OCI-M1 (cell line): ENCODE measurements around the gene CLASP2.
A peak's percentile ranks its signal among the peaks of the same experiment; 100 is the strongest.

Experiments used
- DNase-seq: peaks from one replicate; lab custom pipeline; 2025; lab: John Stamatoyannopoulos, UW

CLASP2 gene

DNA sequence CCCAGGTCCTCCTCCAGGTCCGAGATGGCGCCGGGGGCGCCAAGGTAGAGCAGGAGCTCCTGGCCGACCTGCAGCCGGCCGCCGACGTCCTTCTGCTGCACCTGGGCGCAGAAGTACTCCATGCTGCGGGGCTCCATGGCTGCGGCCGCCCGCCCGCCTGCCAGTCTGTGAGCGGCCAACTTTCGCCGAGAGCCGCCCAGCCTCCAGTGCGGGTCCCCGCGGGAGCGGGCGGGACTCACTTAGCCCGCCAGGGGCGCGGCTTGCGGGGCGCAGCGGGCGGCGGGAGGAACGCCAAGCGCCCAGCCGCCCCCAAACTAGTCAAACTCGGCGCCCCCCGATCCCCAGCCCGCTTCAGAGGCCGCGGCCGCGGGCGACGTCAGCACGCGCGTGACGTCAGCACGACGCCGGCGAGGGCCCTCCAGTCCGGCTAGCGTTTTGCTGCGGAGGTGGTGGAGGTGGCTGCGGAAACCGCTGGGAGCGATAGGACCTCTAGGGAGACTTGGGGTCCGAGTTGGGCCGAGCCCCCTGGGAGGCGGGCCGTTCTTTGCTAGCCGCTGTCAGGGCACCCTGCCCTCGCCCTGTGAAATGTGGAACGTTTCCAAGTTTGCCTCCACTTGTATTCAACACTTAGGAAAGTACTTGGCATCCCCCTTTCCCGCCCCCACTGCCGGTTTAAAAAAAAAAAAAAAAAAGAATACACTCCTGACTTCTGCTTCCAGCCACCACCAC, at the start of gene CLASP2:
Gene CLASP2 (minus strand): TSS at position 389 of the 729 bp plus-strand sequence. CDS start 252 bp downstream, at position 137.
- DNase-seq = peak; percentile 92

GRCh38 chr3:33758864-33759263, 40.8 kb upstream of the CLASP2 start:
- no peak for DNase-seq

- DNase-seq = no peak
Observed at GRCh38 chr3:33758281-33758680, 40.2 kb upstream of the CLASP2 start.

- peak; percentile 8 for DNase-seq
Observed at GRCh38 chr3:33754391-33754790, 36.3 kb upstream of the CLASP2 start.

- DNase-seq = no peak
Observed at GRCh38 chr3:33751336-33751735, 33.3 kb upstream of the CLASP2 start.

DNA sequence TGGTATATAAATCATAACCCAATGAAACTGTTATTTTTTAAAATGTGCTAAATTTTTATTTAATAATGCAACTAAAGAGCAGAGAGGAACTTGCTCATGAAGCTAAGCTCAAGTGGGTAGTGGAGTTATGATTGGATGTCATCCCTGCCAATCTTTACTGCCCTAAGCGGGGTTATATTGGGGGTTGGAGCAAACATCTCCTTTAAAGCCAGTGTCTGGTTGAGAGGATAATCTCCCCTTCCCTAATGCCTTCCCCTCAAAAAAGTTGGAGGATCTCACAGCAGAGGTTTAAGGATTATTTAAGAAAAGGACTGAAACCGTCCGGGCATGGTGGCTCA, 32.1 kb upstream of the CLASP2 start:
- DNase-seq = no peak

- peak; percentile 68 for DNase-seq
Observed at GRCh38 chr3:33749546-33750210, 31.6 kb upstream of the CLASP2 start.

DNA sequence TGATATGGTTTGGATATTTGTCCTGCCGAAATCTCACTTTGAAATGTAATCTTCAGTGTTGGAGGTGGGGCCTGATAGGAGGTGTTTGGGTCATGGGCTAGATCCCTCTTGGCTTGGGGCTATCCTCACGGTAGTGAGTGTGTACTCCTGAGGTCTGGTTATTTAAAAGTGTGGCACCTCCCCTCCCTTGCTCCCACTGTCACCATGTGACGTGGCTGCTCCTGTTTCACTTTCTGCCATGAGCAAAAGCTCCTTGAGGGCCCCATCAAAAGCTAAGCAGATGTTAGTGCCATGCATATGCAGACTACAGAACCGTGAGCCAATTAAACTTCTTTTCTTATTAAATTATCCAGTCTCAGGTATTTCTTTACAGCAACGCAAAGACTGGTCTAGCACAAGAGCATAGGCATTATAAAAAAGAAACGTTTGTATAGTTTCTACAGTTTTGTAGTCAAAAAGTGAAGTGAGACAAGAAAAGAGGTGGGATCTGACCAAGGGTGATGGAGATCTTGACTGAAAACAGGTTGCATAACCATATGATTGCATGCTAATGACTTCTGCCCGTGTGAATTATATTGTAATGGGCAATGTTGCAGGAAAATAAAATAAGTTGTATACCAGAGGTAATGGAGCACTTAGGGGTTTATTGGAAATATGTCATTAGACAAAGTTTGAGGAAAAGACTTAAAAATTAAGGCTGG, 28.5 kb upstream of the CLASP2 start:
- peak; percentile 11 for DNase-seq

DNA sequence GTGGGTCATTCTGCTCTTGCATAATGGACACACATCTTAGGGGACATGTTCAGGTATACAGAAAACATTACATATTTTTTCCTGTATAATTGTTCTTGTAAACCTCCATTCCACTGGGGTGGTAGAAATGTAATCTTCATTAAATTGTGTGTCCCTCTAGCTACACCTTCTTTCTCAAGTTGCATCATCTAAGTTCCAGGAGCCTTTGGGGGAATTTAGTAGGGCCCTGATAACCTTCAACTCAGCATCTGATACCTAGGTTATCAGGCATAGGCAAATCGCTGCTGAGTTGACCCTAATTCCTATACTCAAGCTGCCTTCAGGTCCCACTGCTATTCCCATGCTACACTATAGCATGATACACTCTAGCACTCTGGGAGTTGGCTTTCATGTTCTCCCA, 19.1 kb upstream of the CLASP2 start:
- no peak for DNase-seq

- peak; percentile 42 for DNase-seq
Observed at GRCh38 chr3:33732394-33732793, 14.3 kb upstream of the CLASP2 start.

DNA sequence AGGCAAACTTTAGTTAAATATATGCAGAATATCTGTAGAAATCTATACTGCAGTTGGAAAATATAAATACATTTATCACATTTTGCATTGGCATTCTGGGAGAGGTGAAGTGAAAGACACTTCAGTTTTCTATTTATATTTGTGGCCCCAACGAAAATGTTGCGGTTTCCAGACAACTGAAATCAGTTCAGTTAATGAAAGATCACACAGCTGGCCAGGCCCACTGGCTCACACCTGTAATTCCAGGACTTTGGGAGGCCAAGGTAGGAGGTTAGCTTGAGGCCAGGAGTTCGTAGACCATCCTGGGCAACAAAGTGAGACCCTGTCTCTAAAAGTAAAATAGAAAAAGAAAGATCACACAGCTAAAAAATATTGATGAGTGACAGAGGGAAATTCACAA, 11.9 kb upstream of the CLASP2 start:
- DNase-seq = no peak

DNA sequence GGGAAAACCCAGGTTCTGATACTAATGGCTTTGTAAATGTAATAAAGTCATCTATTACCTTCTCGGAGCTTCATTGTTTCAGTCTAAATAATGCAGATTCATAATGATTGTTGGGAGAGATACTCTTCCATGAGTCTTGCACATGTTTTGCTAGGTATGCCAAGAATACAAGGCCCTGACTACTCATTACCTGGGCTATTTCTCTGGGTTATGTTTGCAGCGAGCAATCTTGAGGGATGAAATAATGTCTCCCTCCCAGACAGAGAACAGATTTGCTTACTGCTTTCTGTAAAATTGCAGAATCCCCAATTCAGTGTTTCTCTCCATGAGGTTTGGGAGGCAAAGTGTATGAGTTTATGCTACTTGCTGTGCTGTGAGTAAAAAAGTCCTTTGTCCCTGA, 6.2 kb upstream of the CLASP2 start:
- DNase-seq = no peak

- no peak for DNase-seq
Observed at GRCh38 chr3:33722626-33723370, 4.7 kb upstream of the CLASP2 start.

DNA sequence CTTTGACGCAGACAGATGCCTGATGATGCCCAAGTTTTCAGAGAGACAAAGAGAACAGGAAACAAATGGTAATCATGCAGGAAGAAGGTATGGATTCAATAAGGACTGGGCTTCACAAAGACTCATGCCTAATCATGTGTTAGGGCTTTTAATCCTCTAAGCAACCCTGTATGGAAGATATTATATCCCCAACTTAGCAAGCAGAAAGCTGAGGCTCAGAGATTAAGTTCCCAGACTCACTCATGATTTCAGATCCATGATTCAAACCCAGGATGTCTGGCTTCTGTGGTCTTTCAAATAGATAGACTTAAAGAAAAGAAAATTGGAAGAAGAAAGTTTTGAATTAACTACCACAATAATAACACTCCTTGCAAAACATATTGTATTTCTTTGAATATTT, 4.1 kb upstream of the CLASP2 start:
- no peak for DNase-seq

DNA sequence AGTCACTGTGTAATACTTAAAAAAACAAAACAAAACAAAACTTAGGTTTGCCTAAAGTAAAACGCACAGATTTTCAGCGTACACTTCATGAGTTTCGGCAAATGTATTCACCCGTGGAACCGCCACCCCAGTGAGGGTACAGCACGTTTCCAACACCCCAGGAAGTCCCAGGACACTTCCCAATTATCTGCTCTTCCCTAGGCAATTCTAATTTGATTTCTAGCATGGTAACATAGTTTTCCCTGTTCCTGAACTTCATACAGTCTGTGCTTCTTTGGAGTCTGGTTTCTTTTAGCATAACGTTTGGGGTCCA, 497 bp upstream of the CLASP2 start:
- peak; percentile 55 for DNase-seq

GRCh38 chr3:33717616-33717865, 513 bp downstream of the CLASP2 start:
- DNase-seq = peak; percentile 74

DNA sequence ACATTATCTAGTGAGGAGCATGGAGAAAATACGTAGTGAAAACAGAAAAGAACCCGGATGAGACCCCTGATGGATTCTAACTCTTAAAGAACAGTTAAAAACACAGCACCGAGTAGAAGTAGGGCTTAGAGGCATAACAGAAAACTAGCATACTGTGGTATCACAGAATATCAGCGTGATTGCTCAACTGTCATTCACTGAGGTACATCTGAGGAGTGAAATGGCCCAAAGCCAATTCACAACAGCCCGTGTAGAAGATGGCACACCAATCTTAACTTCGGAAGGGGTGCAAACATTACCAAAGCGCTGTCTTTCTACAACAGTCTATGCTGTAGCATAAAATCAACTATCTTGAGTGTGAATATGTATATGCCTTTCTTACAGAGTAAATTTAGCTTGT, 1.8 kb downstream of the CLASP2 start:
- peak; percentile 31 for DNase-seq

DNA sequence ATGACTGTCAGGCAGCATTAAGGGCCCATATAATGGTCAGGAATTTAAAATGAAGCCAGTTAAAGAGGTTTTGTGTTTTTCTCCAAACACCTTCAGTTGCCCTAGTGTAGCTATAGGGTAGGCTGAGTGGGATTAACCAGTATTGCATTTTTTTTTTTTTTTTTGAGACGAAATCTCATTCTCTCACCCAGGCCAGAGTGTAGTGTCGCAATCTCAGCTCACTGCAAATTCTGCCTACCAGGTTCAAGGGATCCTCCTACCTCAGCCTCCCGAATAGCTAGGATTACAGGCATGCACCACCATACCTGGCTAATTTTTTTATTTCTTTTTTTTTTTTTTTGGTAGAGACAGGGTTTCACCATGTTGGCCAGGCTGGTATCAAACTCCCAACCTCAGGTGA, 7.0 kb downstream of the CLASP2 start:
- DNase-seq = no peak

DNA sequence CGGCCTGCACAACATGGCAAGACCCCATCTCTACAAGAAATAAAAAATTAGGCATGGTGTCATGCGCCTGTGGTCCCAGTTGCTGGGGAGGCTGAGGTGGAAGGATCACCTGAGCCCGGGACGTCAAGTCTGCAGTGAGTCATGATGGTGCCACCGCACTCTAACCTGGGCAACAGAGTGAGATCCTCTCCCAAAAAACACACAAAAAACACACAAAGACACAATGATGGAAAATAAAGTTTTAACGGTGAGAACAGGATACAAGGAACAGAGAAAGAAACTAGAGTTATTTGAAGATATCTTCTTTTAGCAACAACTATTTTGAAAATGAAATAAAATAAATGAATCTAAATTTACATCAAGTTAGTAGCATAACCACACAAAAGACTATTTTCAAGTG, 12.0 kb downstream of the CLASP2 start:
- no peak for DNase-seq

- DNase-seq = no peak
Observed at GRCh38 chr3:33704891-33705290, 13.2 kb downstream of the CLASP2 start.

DNA sequence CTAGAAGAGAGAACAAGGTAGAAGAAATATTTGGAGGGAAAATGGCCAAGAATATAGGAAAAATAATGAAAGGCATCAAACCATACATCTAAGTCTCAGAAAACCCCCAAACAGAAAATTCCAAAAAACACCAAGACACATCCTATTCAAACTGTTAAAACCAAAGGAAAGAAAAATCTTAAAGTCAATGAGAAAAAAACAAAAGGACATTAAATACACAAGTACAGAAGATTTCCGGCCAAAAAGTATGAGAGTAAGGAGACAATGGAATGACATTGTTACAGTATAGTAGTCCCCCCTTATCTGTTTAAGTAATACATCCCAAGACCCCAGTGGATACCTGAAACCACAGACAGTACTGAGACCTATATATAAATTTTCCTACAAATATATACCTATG, 18.8 kb downstream of the CLASP2 start:
- peak; percentile 16 for DNase-seq

GRCh38 chr3:33694944-33695343, 23.1 kb downstream of the CLASP2 start:
- DNase-seq = no peak

DNA sequence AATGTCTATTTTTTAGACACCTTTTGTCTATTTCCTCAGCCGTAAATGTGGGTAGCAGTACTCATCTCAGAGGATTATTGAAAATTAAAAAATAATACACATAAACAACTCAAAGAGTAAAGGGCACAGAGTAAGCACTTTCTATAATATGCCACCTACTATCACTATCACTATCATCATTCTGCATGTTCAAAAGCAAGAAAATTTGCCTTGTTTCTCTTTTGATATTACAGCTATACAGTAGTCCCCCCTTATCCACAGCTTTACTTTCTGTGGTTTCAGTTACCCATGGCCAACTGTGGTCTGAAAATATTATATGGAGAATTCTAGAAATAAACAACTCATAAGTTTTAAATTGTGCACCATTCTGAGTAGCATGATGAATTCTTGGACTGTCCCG, 27.7 kb downstream of the CLASP2 start:
- no peak for DNase-seq
